GM18870 (cell line): ENCODE measurements around the gene DOHH.
"Not testable (repeated sequence)": the region's sequence is repeated elsewhere in the genome, so short reads cannot be mapped to it uniquely, and the experiment has no call there.

ENCODE experiments used
- ATAC-seq: cut with Tn5 transposase; IDR thresholded peaks from one replicate; pipeline ENCODE4 v1.9.1; 2021; ENCODE audit warnings: moderate library complexity; ENCODE audit not compliant: unreplicated experiment

DOHH gene

GRCh38 chr19:3535235-3535535 is 34.7 kb upstream of the DOHH start:
- ATAC-seq = no peak

DNA sequence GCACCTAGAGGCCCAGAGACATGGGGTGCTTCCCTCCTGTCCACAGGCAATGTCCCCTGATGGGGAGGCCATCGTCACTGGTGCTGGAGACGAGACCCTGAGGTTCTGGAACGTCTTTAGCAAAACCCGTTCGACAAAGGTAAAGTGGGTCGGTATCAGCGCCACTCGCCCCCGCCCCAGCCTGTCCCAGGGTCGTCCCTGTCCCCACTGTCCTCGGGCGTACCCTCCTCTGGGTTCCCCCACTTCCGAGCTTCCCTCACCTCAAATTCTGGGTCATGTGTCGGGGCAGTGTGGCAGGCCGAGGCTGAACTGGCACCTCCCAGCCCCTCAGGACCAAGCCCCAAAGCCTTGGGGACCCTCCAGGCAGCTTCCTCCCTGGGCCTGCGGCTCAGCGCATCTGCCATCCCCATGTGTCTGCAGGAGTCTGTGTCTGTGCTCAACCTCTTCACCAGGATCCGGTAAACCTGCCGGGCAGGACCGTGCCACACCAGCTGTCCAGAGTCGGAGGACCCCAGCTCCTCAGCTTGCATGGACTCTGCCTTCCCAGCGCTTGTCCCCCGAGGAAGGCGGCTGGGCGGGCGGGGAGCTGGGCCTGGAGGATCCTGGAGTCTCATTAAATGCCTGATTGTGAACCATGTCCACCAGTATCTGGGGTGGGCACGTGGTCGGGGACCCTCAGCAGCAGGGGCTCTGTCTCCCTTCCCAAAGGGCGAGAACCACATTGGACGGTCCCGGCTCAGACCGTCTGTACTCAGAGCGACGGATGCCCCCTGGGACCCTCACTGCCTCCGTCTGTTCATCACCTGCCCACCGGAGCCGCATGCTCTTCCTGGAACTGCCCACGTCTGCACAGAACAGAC is 34.1 kb upstream of the DOHH start:
- no peak for ATAC-seq

DNA sequence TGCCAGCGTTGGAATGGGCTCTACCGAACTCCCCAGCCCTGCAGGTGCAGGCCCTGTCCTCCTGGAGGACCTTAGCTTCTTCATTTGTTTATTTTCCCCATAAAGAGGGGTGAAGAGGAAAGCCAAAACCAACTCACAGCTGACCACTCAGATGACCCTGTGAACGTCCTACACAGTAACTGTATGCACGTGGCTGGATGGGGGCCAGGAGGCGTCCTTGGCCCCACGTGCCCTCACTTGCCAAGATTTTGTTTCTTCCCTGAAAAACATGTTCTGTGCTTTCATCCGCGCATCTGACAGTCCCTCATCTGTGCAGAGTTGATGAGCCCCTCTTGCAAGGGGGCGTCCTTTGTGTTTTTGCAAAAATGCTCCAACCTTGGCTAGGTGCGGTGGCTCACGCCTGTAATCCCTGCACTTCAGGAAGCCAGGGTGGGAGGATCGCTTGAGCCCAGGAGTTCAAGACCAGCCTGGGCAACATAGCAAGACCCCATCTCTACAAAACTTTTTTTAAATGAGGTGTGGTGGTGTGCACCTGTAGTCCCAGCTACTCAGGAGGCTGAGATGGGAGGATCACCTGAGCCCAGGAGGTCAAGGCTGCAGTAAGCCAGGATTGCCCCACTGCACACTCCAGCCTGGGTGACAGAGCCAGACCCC is 33.2 kb upstream of the DOHH start:
- no peak for ATAC-seq

DNA sequence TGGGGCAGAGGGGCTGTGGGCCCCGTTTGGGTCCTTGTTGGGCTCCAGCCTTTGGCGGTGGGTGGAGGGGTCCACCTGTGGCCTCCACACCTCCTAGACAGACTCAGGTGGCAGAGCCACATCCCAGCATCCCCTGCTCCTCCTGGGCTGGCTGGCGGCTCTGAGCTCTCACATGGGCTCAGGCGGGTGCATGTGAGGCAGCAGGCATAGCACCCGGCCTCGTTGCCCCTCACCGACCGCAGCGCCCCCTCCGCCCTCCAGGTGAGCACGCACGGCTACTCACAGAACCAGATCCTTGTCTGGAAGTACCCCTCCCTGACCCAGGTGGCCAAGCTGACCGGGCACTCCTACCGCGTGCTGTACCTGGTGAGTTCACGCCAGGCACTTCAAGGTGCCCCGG is 32.6 kb upstream of the DOHH start:
- no peak for ATAC-seq

DNA sequence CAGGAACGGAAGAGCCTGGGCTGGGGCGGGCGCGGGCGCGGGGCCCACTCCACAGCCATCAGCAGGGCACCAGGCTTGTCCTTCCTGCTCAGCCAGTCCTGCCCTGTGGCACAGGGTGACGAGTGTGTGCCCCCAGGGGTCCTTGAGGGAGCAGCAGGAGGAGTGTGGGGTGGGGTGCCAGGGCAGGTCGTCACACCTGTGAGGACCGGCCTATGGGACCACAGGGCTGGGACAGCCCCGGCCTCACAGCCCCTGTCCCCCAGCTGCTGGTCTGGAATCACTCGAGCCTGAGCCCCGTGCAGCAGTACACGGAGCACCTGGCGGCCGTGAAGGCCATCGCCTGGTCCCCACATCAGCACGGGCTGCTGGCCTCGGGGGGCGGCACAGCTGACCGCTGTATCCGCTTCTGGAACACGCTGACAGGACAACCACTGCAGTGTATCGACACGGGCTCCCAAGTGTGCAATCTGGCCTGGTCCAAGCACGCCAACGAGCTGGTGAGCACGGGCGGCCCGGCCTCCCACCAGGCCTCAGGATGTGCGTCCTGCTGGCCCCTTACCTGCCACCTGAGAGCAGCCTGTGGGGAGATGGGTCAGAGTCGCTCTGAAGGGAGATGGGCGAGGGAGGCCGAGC is 31.8 kb upstream of the DOHH start:
- no peak for ATAC-seq

GRCh38 chr19:3531716-3532115 is 31.2 kb upstream of the DOHH start:
- no peak for ATAC-seq

GRCh38 chr19:3530389-3530788 is 29.9 kb upstream of the DOHH start:
- ATAC-seq = no peak

- ATAC-seq = not testable (repeated sequence)
These were observed 28.8 kb upstream of the DOHH start for GRCh38 chr19:3529299-3529698.

DNA sequence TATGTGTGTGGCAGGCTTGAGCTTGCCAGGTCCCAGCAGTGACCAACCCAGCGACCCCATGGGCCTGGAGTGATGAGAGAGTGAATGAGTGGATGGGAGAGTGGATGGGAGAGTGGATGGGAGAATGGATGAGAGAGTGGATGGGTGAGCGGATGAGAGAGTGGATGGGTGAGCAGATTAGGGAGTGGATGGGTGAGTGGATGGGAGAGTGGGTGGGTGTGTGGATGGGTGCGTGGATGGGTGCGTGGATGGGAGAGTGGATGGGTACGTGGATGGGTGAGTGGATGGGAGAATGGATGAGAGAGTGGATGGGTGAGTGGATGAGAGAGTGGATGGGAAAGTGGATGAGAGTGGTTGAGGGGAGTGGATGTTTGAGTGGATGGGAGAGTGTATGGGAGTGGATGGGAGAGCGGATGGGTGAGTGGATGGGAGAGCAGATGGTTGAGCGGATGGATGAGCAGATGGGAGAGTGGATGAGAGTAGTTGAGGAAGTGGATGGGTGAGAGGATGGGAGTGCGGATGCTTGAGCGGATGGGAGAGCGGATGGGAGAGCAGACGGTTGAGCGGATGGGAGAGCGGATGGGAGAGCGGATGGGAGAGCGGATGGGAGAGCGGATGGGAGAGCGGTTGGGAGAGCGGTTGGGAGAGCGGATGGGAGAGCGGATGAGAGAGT is 28.2 kb upstream of the DOHH start:
- ATAC-seq = no peak

DNA sequence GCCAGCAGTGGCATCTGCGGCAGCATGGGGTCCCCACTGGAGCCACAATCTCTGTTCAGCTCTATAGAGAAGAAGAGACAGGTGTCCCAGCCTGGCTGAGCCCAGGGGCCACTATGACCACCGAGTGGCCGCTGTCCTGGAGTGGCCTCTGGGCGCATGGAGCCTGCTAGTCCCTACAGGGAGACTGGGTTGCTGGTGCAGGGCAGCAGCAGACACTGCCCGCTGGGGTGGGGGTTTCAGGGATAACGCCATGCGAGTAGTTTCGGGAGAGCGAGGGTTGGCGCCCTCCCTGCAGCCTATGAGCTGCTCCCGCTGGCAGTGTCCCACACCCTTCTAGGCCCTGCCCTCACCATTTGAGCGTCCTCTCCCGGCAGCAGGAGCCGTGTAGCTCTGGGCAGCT is 27.6 kb upstream of the DOHH start:
- ATAC-seq = no peak

- ATAC-seq = no peak
These were observed 26.9 kb upstream of the DOHH start for GRCh38 chr19:3527238-3527910.

DNA sequence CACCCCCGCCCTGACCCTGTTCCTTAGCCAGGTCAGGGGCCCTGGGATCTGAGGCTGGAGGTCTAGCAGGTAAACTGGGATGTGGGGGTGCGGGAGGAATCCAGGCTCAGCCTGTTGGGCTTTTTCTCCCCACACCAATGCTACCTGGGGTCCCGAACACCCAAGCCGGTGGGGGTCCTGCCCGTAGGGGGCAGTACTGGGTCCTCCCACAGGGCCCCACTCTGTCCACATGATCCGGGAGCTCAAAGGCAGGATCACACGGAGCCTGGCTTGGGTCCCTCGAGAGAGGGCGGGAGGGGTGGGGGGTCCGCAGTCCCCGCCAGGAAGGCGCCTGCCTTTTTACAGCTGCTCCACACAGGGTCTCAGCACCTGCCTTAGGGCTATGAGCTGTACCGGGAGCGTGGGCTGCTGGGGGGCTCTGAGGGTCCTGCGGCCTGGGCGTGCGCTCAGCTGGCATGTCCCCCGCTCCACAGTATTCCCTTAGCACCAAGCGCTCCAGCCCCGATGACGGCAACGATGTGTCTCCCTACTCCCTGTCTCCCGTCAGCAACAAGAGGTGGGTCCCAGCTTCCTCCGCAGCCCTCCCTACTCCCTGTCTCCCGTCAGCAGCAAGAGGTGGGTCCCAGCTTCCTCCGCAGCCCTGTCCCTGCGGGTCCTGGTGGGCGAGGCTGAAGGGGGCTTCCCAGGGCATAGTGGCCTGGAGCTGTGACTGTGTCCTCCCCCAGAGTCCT is 26.2 kb upstream of the DOHH start:
- ATAC-seq = no peak

DNA sequence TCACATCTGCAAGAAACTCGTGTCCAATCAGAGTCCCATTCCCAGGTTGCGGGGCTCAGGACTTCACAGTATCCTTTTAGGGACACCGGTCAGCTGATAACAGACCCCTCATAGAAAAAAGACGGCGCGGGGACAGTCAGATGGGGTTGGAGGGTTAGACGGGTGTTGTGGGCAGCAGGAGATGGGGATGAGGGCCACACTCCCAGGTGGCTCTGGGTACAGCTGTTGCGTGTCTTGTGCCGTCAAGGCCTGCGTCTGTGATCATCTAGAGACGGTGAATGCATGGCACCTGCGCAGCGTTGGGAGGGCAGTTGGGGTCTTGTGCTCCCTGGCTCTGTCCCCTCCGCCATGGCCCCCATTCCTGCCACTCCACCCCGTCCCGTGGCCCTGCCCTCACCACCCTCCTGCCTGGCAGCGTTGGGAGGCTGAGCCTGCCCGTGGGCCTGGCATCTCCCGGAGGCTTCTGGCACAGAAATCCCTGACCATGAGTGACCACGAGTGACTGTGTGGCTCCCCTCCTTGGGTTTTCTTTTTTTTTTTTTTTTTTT is 24.5 kb upstream of the DOHH start:
- no peak for ATAC-seq

- no peak for ATAC-seq
These were observed 23.8 kb upstream of the DOHH start for GRCh38 chr19:3524078-3524842.

GRCh38 chr19:3523361-3524077 is 23.0 kb upstream of the DOHH start:
- ATAC-seq = no peak

GRCh38 chr19:3522421-3523360 is 22.2 kb upstream of the DOHH start:
- ATAC-seq = no peak

DNA sequence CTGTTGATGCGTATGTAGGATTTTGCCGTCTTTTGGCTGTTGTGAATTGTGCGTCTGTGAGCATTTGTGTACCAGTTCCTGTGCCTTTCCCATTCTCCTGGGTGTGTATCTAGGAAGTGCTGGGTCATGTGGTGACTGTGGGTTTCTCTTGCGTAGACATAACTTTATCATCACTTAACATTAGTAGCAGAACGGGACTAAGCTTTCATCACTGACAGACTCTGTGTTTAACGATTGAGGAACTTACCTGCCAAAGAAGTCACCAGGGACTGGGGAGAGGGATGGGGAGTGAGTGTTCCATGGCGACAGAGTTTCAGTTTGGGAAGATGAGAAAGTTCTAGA is 20.6 kb upstream of the DOHH start:
- ATAC-seq = no peak
